HepG2 (cell line): ENCODE results near the gene C1R. TPM values are rescaled to one million over a fixed set of nuclear protein-coding genes. Genes with fewer than 3 reads are reported as not detected.

Experiments
- ATAC-seq: fragments of 200-7000 bp; cut with Tn5 transposase; 3 replicates; pipeline ENCODE4 v1.9.1; 2020; ENCODE audit warnings: mild to moderate bottlenecking, moderate library complexity
- BruUV-seq: library from RNA; stranded (reverse); fragments of 400-500 nt; replicated peaks from 2 replicates; lab custom pipeline; 2021; lab: Mats Ljungman, UMichigan
- CTCF ChIA-PET: fragments of 300-600 bp; formaldehyde crosslinking; extraction: SDS; loops from one replicate; lab custom pipeline; 2021; ENCODE audit warnings: low total read pairs, inconsistent platforms, low intra/inter-chr PET ratio; lab: Yijun Ruan, JAX
- POLR2A ChIA-PET: fragments of 350-600 bp; sonication (Branson Sonifier 250); formaldehyde crosslinking; loops from one replicate; lab custom pipeline; 2020; ENCODE audit warnings: antibody characterized with exemption, inconsistent platforms; lab: Yijun Ruan, JAX
- DNase-seq: peaks from one replicate; pipeline ENCODE4 v3.0.0-alpha.2; 2015; ENCODE audit warnings: low spot score
- FAIRE-seq: peaks from 3 replicates; lab custom pipeline; 2011; peaks lifted over from hg19 to GRCh38; lab: Jason Lieb, UNC
- H2AFZ ChIP-seq: one replicate; pipeline ENCODE4 v1.6.1; 2011; ENCODE audit warnings: low read length, inconsistent platforms
- H3K27ac ChIP-seq: fragments of 300-600 bp; 3 replicates; pipeline ENCODE4 v1.8.0; 2011; ENCODE audit warnings: mixed run types, mild to moderate bottlenecking, mixed read lengths, low read length, inconsistent platforms; ENCODE audit not compliant: insufficient read depth; ENCODE audit errors: extremely low read length
- H3K27me3 ChIP-seq, 2 experiments: fragments of 200-600 bp in 1 of 2; 2 replicates in 1 of 2; 3 replicates in 1 of 2; pipeline versions ENCODE4 v1.6.0 to v1.8.0; 2011; ENCODE audit warnings: low read length in 2 of 2, mild to moderate bottlenecking in 2 of 2, moderate library complexity in 2 of 2, inconsistent platforms in 1 of 2; ENCODE audit not compliant: insufficient read depth in 2 of 2, control insufficient read depth in 1 of 2
- H3K36me3 ChIP-seq, 2 experiments: fragments of 200-600 bp in 1 of 2; replicated peaks in 1 of 2; 2 replicates in 1 of 2; 3 replicates in 1 of 2; pipeline versions ENCODE4 v1.5.1 to v1.8.0; 2011; ENCODE audit warnings: low read length in 2 of 2, inconsistent platforms in 1 of 2; ENCODE audit not compliant: insufficient read depth in 2 of 2, control insufficient read depth in 1 of 2
- H3K4me1 ChIP-seq: 2 replicates; pipeline ENCODE4 v1.5.1; 2012; ENCODE audit warnings: low read length, inconsistent platforms; ENCODE audit not compliant: insufficient read depth
- H3K4me2 ChIP-seq: 2 replicates; pipeline ENCODE4 v1.6.0; 2011; ENCODE audit warnings: low read depth, low read length, inconsistent platforms
- H3K4me3 ChIP-seq, 3 experiments: fragments of 200-600 bp in 1 of 3; sonication (generic), shearing (Covaris generic) in 1 of 3; replicated peaks in 1 of 3; 2 replicates each; pipeline ENCODE4 v1.5.1; 2011 to 2016; ENCODE audit warnings: low read length in 3 of 3, inconsistent platforms in 2 of 3, low read depth in 2 of 3, mild to moderate bottlenecking in 2 of 3, control low read depth in 1 of 3, mixed read lengths in 1 of 3; ENCODE audit not compliant: insufficient read depth in 1 of 3
- H3K79me2 ChIP-seq: one replicate; pipeline ENCODE4 v1.6.1; 2011; ENCODE audit warnings: low read length, inconsistent platforms; ENCODE audit not compliant: insufficient read depth
- H3K9ac ChIP-seq: 2 replicates; pipeline ENCODE4 v1.6.0; 2011; ENCODE audit warnings: mild to moderate bottlenecking, low read depth, low read length, inconsistent platforms; ENCODE audit not compliant: insufficient read depth
- H3K9me3 ChIP-seq: 2 replicates; pipeline ENCODE4 v1.5.1; 2012; ENCODE audit warnings: mild to moderate bottlenecking, low read length
- H4K20me1 ChIP-seq: 2 replicates; pipeline ENCODE4 v1.6.0; 2011; ENCODE audit warnings: inconsistent platforms, mild to moderate bottlenecking, low read length, moderate library complexity; ENCODE audit not compliant: insufficient read depth
- AKAP8 ChIP-seq: sonication (generic); formaldehyde crosslinking; IDR thresholded peaks from 2 replicates; pipeline ENCODE4 v1.5.1; 2020; ENCODE audit warnings: mild to moderate bottlenecking, missing genetic modification reagents
- DMAP1 ChIP-seq: IDR thresholded peaks from 2 replicates; pipeline ENCODE4 v1.6.1; 2016
- NCOA2 ChIP-seq: sonication (generic); formaldehyde crosslinking; IDR thresholded peaks from 2 replicates; pipeline ENCODE4 v1.8.0; 2022; ENCODE audit warnings: inconsistent platforms
- SOX13 ChIP-seq, 3 experiments: fragments of 450-650 bp in 1 of 3; sonication (generic) in 1 of 3; formaldehyde crosslinking in 1 of 3; IDR thresholded peaks in 2 of 3; conservative IDR thresholded peaks in 1 of 3; 2 replicates each; pipeline versions ENCODE4 v1.5.0 to v1.6.1; 2016 to 2020; ENCODE audit warnings: antibody characterized with exemption in 1 of 3, mild to moderate bottlenecking in 1 of 3, missing compliant biosample characterization in 1 of 3, missing genetic modification reagents in 1 of 3, moderate library complexity in 1 of 3
- ZEB1 ChIP-seq: IDR thresholded peaks from 2 replicates; pipeline ENCODE4 v1.6.1; 2012; ENCODE audit warnings: mild to moderate bottlenecking, low read depth, inconsistent platforms; ENCODE audit not compliant: insufficient replicate concordance
- ZNF24 ChIP-seq: fragments of 450-650 bp; IDR thresholded peaks from 2 replicates; pipeline ENCODE4 v1.6.1; 2017; ENCODE audit warnings: antibody characterized with exemption, mild to moderate bottlenecking
- ZNF260 ChIP-seq: sonication (generic); formaldehyde crosslinking; IDR thresholded peaks from 2 replicates; pipeline ENCODE4 v1.4.0; 2020; ENCODE audit warnings: missing genetic modification reagents, low read depth, mild to moderate bottlenecking, borderline replicate concordance
- ZNF775 ChIP-seq: sonication (generic); formaldehyde crosslinking; IDR thresholded peaks from 2 replicates; pipeline ENCODE4 v1.4.0; 2020; ENCODE audit warnings: missing genetic modification reagents, mild to moderate bottlenecking, moderate library complexity, borderline replicate concordance
- ZSCAN21 ChIP-seq: sonication (generic); formaldehyde crosslinking; IDR thresholded peaks from 2 replicates; pipeline ENCODE4 v1.8.0; 2022; ENCODE audit warnings: mild to moderate bottlenecking, missing genetic modification reagents, moderate library complexity, borderline replicate concordance
- WGBS: methylation state at CpG from one replicate; pipeline ENCODE4 v1.1.6; 2017; ENCODE audit warnings: low lambda C conversion rate; 5-methylcytosine and 5-hydroxymethylcytosine counted together
- in situ Hi-C: cut with HindIII; loops from 2 replicates; pipeline ENCODE4 v1.10.0; 2017; ENCODE audit warnings: low pct_unique_long_range_greater_than_20kb; ENCODE audit not compliant: extremely low pct_ligation_motif_present
- intact Hi-C: fragments of 100-400 bp; cut with micrococcal nuclease; formaldehyde crosslinking; loops from one replicate; pipeline ENCODE4 v1.10.0; 2022; ENCODE audit not compliant: unreplicated experiment
- polyA plus RNA-seq, 8 experiments: library from polyadenylated mRNA; depleted of rRNA in 3 of 8; stranded (reverse) in 7 of 8; unstranded in 1 of 8; fragments of >200 nt; fragmentation: Illumina TruSeq in 4 of 8; extraction: Trizol in 4 of 8; gene quantifications; 2 replicates each; pipeline versions ENCODE4 v1.2.1 to v1.2.3, GENCODE V29; 2011 to 2016; ENCODE audit warnings: low read depth in 4 of 8, missing spikeins in 1 of 8, mixed read lengths in 1 of 8; ENCODE audit not compliant: insufficient read depth in 1 of 8
- total RNA-seq, 5 experiments: library from RNA; depleted of rRNA; stranded (reverse); fragments of >200 nt; fragmentation: Illumina TruSeq; extraction: Trizol; gene quantifications; 2 replicates each; pipeline ENCODE4 v1.2.3, GENCODE V29; 2016; ENCODE audit warnings: low read depth in 1 of 5
- TF ChIP-seq, protein P1 (sequence below): sonication (generic); formaldehyde crosslinking; IDR thresholded peaks from 2 replicates; pipeline ENCODE4 v1.8.0; 2022; ENCODE audit warnings: missing genetic modification reagents, mild to moderate bottlenecking, inconsistent platforms, borderline replicate concordance

C1R gene
- total and polyA plus RNA-seq, 2 of the 13 experiments (the other 11 are each of a cell fraction or from before 2014, with no cell fraction given): 3.5 to 6.5 TPM

DNA sequence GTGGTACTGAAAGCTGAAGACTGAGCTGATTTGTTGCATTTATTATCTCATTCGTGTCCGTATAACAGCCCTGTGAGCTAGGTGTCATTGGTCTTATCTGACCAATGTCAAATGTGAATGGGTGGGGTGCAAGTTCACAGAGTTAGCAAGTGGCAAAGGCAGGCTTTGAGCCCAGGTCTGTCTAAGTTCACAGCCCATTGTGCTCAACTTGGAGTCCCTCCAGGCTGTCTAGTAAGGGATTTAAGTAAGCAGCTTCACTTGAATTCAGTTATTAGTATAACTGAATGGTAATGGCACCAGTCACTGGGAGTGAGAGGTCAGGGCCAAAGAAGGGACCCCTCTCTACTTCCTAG lies 23.3 kb downstream of the C1R start:
- POLR2A ChIA-PET: interaction anchor here (0.6 to 1.4 kb wide), 2 partner anchors 10 to 39 kb away, joined by 3 to 4 read pairs; no protein-coding TSS in a partner anchor
- Histone ChIP-seq H3K36me3 (no peaks in the 10 kb centered on the region), H3K9ac (no peak overlapping the region), H3K4me2 (no peak overlapping the region), H3K27ac (no peak overlapping the region), H3K27me3 (no peaks in the 10 kb centered on the region), H3K4me3 (no peak overlapping the region), H3K4me1 (peaks cover 18% of the 10 kb centered on the region), H2AFZ (no peak overlapping the region), H4K20me1 (no peaks in the 10 kb centered on the region), H3K9me3 (no peaks in the 10 kb centered on the region), H3K79me2 (no peaks in the 10 kb centered on the region)
- 71% methylated on average over 2 of the region's 2 CpGs for WGBS
- no peak for TF ChIP-seq ZNF775 (CRISPR knock-in tag)
- no peak for TF ChIP-seq ZEB1
- no peak for TF ChIP-seq ZSCAN21 (CRISPR knock-in tag)
- TF ChIP-seq, protein P1, sequence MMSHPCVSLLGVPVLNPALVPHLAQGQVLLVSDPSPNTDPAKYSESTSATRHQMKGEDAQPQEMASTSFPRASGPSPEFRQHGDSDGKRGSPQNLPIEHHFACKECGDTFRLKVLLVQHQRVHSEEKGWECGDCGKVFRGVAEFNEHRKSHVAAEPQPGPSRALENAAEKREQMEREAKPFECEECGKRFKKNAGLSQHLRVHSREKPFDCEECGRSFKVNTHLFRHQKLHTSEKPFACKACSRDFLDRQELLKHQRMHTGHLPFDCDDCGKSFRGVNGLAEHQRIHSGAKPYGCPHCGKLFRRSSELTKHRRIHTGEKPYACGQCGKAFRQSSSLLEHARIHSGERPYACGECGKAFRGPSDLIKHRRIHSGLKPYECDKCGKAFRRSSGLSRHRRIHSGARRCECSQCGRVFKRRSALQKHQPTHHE: no peak
- no peak for TF ChIP-seq AKAP8 (CRISPR knock-in tag)
- no peak for TF ChIP-seq NCOA2 (CRISPR knock-in tag)
- TF ChIP-seq ZNF24: no peak
- TF ChIP-seq ZNF260 (CRISPR knock-in tag): no peak
- no peak for TF ChIP-seq DMAP1 (CRISPR knock-in tag)
- TF ChIP-seq SOX13 (IDR thresholded peaks at IDR 0.05): no peak
- TF ChIP-seq SOX13 (CRISPR knock-in tag; conservative IDR thresholded peaks at IDR 0.05 in 1 of 2, IDR thresholded peaks at IDR 0.05 in 1 of 2): no peak
- CTCF ChIA-PET: no interaction called here
- no TSS peak for BruUV-seq
- DNase-seq (no peak), ATAC-seq (no peak), FAIRE-seq (no peak)
- intact Hi-C loops: no loop called here
- in situ Hi-C loops: loop anchor here (10.0 kb wide), 1 partner anchor 46 kb away; no protein-coding TSS in a partner anchor
